KOPT-K1 (cell line): ENCODE results near the gene CCDC57.
"Not testable (repeated sequence)": the region's sequence is repeated elsewhere in the genome, so short reads cannot be mapped to it uniquely, and the experiment has no call there.

Experiments used
- H3K27ac ChIP-seq: fragments of 200-600 bp; sonication (generic); 2 replicates; pipeline ENCODE4 v1.5.1; 2016; ENCODE audit warnings: antibody characterized with exemption, mild to moderate bottlenecking, low read depth, low read length; ENCODE audit not compliant: poor library complexity, severe bottlenecking
- H3K36me3 ChIP-seq: fragments of 200-600 bp; sonication (generic); 2 replicates; pipeline ENCODE4 v1.5.1; 2017; ENCODE audit warnings: antibody characterized with exemption, mild to moderate bottlenecking, low read length, moderate library complexity; ENCODE audit not compliant: insufficient read depth
- H3K9me3 ChIP-seq: fragments of 200-600 bp; sonication (generic); 2 replicates; pipeline ENCODE4 v1.5.1; 2017; ENCODE audit warnings: antibody characterized with exemption, low read length, mild to moderate bottlenecking; ENCODE audit not compliant: insufficient read depth, poor library complexity, severe bottlenecking

The CCDC57 gene

GRCh38 chr17:82212331-82213250, at the start of gene CCDC57:
TSS of gene CCDC57 (minus strand) at chr17:82212842. CDS start at chr17:82201944, 10,898 bp downstream.
- Histone ChIP-seq H3K36me3 (peaks cover 1% of the 10 kb centered on the region; the same call in 1 of the 2 replicates), H3K27ac (peak within 1 kb of the TSS; percentile 50), H3K9me3 (no peaks in the 10 kb centered on the region)

GRCh38 chr17:82262344-82262743, 49.7 kb upstream of the CCDC57 start:
- no peak overlapping the region for H3K27ac ChIP-seq
- H3K9me3 ChIP-seq, result no peaks in the 10 kb centered on the region
- peaks cover 100% of the 10 kb centered on the region for H3K36me3 ChIP-seq

GRCh38 chr17:82259972-82260961, 47.6 kb upstream of the CCDC57 start:
- H3K9me3 ChIP-seq, H3K27ac ChIP-seq: not testable (repeated sequence)
- peaks cover 100% of the 10 kb centered on the region for H3K36me3 ChIP-seq

- Histone ChIP-seq H3K36me3 (peaks cover 88% of the 10 kb centered on the region), H3K9me3 (no peaks in the 10 kb centered on the region), H3K27ac (no peak overlapping the region)
Measured at GRCh38 chr17:82258555-82258954, 45.9 kb upstream of the CCDC57 start.

- Histone ChIP-seq H3K9me3 (no peaks in the 10 kb centered on the region), H3K27ac (no peak overlapping the region), H3K36me3 (peaks cover 88% of the 10 kb centered on the region)
Measured at GRCh38 chr17:82257473-82257872, 44.8 kb upstream of the CCDC57 start.

- no peak overlapping the region for H3K27ac ChIP-seq
- H3K36me3 ChIP-seq, result peaks cover 88% of the 10 kb centered on the region
- no peaks in the 10 kb centered on the region for H3K9me3 ChIP-seq
Measured at GRCh38 chr17:82256242-82256885, 43.7 kb upstream of the CCDC57 start.

GRCh38 chr17:82255402-82255972, 42.8 kb upstream of the CCDC57 start:
- Histone ChIP-seq H3K27ac (no peak overlapping the region), H3K36me3 (peaks cover 88% of the 10 kb centered on the region), H3K9me3 (no peaks in the 10 kb centered on the region)

GRCh38 chr17:82254746-82255145, 42.1 kb upstream of the CCDC57 start:
- H3K27ac ChIP-seq, H3K9me3 ChIP-seq: not testable (repeated sequence)
- H3K36me3 ChIP-seq, result peaks cover 88% of the 10 kb centered on the region

GRCh38 chr17:82254096-82254495, 41.5 kb upstream of the CCDC57 start:
- not testable (repeated sequence) for H3K9me3 ChIP-seq, H3K27ac ChIP-seq
- H3K36me3 ChIP-seq, result peaks cover 88% of the 10 kb centered on the region

- Histone ChIP-seq H3K36me3 (peaks cover 88% of the 10 kb centered on the region), H3K9me3 (no peaks in the 10 kb centered on the region), H3K27ac (no peak overlapping the region)
Measured at GRCh38 chr17:82253179-82253544, 40.5 kb upstream of the CCDC57 start.

GRCh38 chr17:82252511-82253178, 40.0 kb upstream of the CCDC57 start:
- Histone ChIP-seq H3K9me3 (no peaks in the 10 kb centered on the region), H3K36me3 (peaks cover 88% of the 10 kb centered on the region), H3K27ac (no peak overlapping the region)

GRCh38 chr17:82250868-82251500, 38.3 kb upstream of the CCDC57 start:
- Histone ChIP-seq H3K27ac (no peak overlapping the region), H3K36me3 (peaks cover 88% of the 10 kb centered on the region), H3K9me3 (no peaks in the 10 kb centered on the region)

- Histone ChIP-seq H3K36me3 (peaks cover 88% of the 10 kb centered on the region), H3K27ac (no peak overlapping the region), H3K9me3 (no peaks in the 10 kb centered on the region)
Measured at GRCh38 chr17:82249896-82250581, 37.4 kb upstream of the CCDC57 start.
